Loucy (cell line): Measurements from ENCODE around the gene NEBL.

Experiments used
- H2AFZ ChIP-seq: fragments of 200-600 bp; sonication (generic); 2 replicates; pipeline ENCODE4 v1.6.0; 2016; ENCODE audit warnings: antibody characterized with exemption, mild to moderate bottlenecking, low read length, moderate library complexity
- H3F3A ChIP-seq: fragments of 200-600 bp; 2 replicates; pipeline ENCODE4 v1.6.0; 2016; ENCODE audit warnings: antibody characterized with exemption, low read depth, mild to moderate bottlenecking
- H3K27me3 ChIP-seq: fragments of 200-600 bp; sonication (generic); 2 replicates; pipeline ENCODE4 v1.6.1; 2014; ENCODE audit warnings: low read length, mild to moderate bottlenecking; ENCODE audit not compliant: insufficient read depth, poor library complexity, severe bottlenecking
- H3K36me3 ChIP-seq: fragments of 200-600 bp; sonication (generic); 2 replicates; pipeline ENCODE4 v1.6.1; 2016; ENCODE audit warnings: low read length; ENCODE audit not compliant: insufficient read depth
- H3K4me1 ChIP-seq: fragments of 200-600 bp; sonication (generic); 2 replicates; pipeline ENCODE4 v1.5.1; 2014; ENCODE audit warnings: low read length, mild to moderate bottlenecking; ENCODE audit not compliant: insufficient read depth, poor library complexity, severe bottlenecking
- H3K4me2 ChIP-seq: fragments of 200-600 bp; sonication (generic); 2 replicates; pipeline ENCODE4 v1.6.0; 2014; ENCODE audit warnings: antibody characterized with exemption, low read length, low read depth, mild to moderate bottlenecking; ENCODE audit not compliant: poor library complexity, severe bottlenecking
- H3K4me3 ChIP-seq: fragments of 200-600 bp; sonication (generic); 2 replicates; pipeline ENCODE4 v1.5.1; 2014; ENCODE audit warnings: low read length, mild to moderate bottlenecking, mixed read lengths; ENCODE audit not compliant: poor library complexity, severe bottlenecking
- H3K79me2 ChIP-seq: fragments of 200-600 bp; sonication (generic); 2 replicates; pipeline ENCODE4 v1.6.1; 2014; ENCODE audit warnings: low read length; ENCODE audit not compliant: insufficient read depth
- H3K9ac ChIP-seq: fragments of 200-600 bp; sonication (generic); 2 replicates; pipeline ENCODE4 v1.6.0; 2014; ENCODE audit warnings: mild to moderate bottlenecking, low read depth, low read length, moderate library complexity; ENCODE audit not compliant: poor library complexity, severe bottlenecking
- H3K9me2 ChIP-seq: fragments of 200-600 bp; sonication (generic); replicated peaks from 2 replicates; pipeline ENCODE4 v1.6.1; 2016; ENCODE audit warnings: low read depth, low read length, mixed read lengths
- H3K9me3 ChIP-seq: fragments of 200-600 bp; sonication (generic); 2 replicates; pipeline ENCODE4 v1.6.1; 2014; ENCODE audit warnings: mild to moderate bottlenecking, antibody characterized with exemption, low read length, low read depth; ENCODE audit not compliant: insufficient read depth
- H4K20me1 ChIP-seq: fragments of 200-600 bp; sonication (generic); 2 replicates; pipeline ENCODE4 v1.6.0; 2014; ENCODE audit warnings: antibody characterized with exemption, low read length, mild to moderate bottlenecking; ENCODE audit not compliant: insufficient read depth, poor library complexity, severe bottlenecking
- CTCF ChIP-seq: fragments of 200-600 bp; sonication (generic); conservative IDR thresholded peaks from 2 replicates; pipeline ENCODE4 v1.5.1; 2014; ENCODE audit warnings: mild to moderate bottlenecking, antibody characterized with exemption, low read length
- EZH2phosphoT487 ChIP-seq: fragments of 200-600 bp; IDR thresholded peaks from 2 replicates; pipeline ENCODE4 v1.6.1; 2018; ENCODE audit warnings: antibody characterized with exemption, mild to moderate bottlenecking, moderate library complexity, borderline replicate concordance

Gene NEBL

DNA sequence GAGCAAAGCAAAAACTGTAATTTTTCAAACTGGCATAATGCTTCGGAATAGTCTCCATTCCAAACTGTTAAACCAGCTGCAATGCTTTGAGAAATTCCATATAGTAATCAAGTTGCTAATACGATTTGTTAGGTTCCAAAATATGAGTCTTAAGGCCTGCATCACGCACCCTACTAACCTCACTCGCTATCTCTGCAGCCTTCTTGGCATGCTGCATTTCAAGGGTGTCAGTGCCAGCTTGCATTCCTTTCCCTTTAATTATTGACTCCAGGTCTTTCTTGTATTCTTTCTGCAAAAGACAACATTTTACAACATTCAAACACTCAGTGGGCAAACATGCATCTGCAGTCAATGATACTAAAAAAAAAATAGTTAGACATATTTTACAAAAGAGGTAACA, 61.8 kb downstream of the NEBL start:
- Histone ChIP-seq H4K20me1 (no peaks in the 10 kb centered on the region), H3K36me3 (no peaks in the 10 kb centered on the region), H3F3A (no peaks in the 10 kb centered on the region), H3K9ac (no peak overlapping the region), H3K9me2 (no peaks in the 10 kb centered on the region), H3K27me3 (no peaks in the 10 kb centered on the region), H3K9me3 (no peaks in the 10 kb centered on the region), H3K4me3 (no peak overlapping the region), H2AFZ (no peak overlapping the region), H3K4me2 (no peak overlapping the region), H3K4me1 (no peaks in the 10 kb centered on the region), H3K79me2 (no peaks in the 10 kb centered on the region)
- TF ChIP-seq EZH2phosphoT487, result no peak
- TF ChIP-seq CTCF, result no peak

- no peaks in the 10 kb centered on the region for H3K9me3 ChIP-seq
- H2AFZ ChIP-seq, result no peak overlapping the region
- H3K4me1 ChIP-seq, result no peaks in the 10 kb centered on the region
- no peaks in the 10 kb centered on the region for H3K79me2 ChIP-seq
- H3K9ac ChIP-seq, result no peak overlapping the region
- H4K20me1 ChIP-seq, result no peaks in the 10 kb centered on the region
- H3K27me3 ChIP-seq, result no peaks in the 10 kb centered on the region
- H3K9me2 ChIP-seq, result peaks cover 3% of the 10 kb centered on the region; the same call in 1 of the 2 replicates
- TF ChIP-seq CTCF, result no peak
- no peak for TF ChIP-seq EZH2phosphoT487
- H3K4me3 ChIP-seq, result no peak overlapping the region
- H3K4me2 ChIP-seq, result no peak overlapping the region
- H3F3A ChIP-seq, result no peaks in the 10 kb centered on the region
- no peaks in the 10 kb centered on the region for H3K36me3 ChIP-seq
Observed at GRCh38 chr10:20834825-20835224, 62.3 kb downstream of the NEBL start.

GRCh38 chr10:20822825-20823224, 74.3 kb downstream of the NEBL start:
- Histone ChIP-seq H3K79me2 (no peaks in the 10 kb centered on the region), H3K4me3 (no peak overlapping the region), H3K36me3 (no peaks in the 10 kb centered on the region), H3K9me2 (no peaks in the 10 kb centered on the region), H3K4me2 (no peak overlapping the region), H3K27me3 (no peaks in the 10 kb centered on the region), H3K9ac (no peak overlapping the region), H3K4me1 (no peaks in the 10 kb centered on the region), H2AFZ (no peak overlapping the region), H4K20me1 (no peaks in the 10 kb centered on the region), H3F3A (no peaks in the 10 kb centered on the region), H3K9me3 (no peaks in the 10 kb centered on the region)
- TF ChIP-seq EZH2phosphoT487 (no peak), CTCF (no peak)
